ENCODE results near the gene ACHE.
"Not testable (repeated sequence)": the region's sequence is repeated elsewhere in the genome, so short reads cannot be mapped to it uniquely, and the experiment has no call there.

The ACHE gene

DNA sequence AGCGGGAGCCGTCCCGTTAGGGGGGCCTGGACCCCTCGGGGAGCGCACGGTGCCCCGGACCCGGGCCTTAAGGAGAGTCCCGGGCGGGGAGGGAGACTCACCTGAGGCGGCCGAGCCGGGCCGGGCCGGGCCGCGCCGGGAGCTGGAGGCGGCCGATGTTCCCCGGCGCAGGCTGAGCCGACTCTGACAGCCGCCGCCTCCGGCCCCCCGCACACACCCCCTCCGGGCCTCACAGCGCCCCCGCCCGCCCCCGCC, at the start of gene ACHE:
Gene ACHE, minus strand, starts transcription at position 188 of the 255 bp plus-strand sequence. CDS start 1,656 bp downstream, outside the sequence.
- no peak for DNase-seq

DNA sequence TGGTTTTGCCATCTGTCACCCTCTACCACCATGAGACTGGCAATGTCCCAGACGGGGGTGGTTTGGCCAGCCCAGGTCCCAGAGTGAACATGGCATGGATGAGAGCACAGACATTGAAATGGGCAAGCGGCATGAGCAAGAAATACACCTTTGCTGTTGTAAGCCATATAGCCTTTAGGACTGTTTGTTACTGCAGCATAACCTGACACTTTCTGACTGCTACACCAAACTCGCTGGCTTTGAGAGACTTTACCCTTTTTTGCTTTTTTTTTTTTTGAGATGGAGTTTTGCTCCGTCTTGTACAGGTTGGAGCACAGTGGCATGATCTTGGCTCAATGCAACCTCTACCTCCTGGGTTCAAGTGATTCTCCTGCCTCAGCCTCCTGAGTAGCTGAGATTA, 48.5 kb upstream of the ACHE start:
- DNase-seq: no peak

DNA sequence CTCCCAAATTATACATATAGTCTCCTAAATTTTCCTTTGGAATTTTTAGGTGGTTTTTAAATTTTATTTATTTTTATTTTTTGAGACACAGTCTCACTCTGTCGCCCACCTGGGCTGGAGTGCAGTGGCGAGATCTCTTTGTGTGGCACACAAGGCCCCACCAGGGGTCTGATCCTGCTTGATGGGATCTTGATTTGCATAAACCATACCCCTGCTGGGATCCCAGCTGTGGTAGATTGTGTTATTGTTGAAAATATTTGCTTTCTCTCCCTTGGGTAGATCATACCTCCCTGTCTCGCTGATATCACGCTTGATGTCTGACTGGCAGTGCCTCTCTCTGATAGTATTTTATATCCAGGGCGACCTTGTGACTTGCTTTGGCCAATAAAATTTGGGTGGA, 48.0 kb upstream of the ACHE start:
- DNase-seq: no peak

DNA sequence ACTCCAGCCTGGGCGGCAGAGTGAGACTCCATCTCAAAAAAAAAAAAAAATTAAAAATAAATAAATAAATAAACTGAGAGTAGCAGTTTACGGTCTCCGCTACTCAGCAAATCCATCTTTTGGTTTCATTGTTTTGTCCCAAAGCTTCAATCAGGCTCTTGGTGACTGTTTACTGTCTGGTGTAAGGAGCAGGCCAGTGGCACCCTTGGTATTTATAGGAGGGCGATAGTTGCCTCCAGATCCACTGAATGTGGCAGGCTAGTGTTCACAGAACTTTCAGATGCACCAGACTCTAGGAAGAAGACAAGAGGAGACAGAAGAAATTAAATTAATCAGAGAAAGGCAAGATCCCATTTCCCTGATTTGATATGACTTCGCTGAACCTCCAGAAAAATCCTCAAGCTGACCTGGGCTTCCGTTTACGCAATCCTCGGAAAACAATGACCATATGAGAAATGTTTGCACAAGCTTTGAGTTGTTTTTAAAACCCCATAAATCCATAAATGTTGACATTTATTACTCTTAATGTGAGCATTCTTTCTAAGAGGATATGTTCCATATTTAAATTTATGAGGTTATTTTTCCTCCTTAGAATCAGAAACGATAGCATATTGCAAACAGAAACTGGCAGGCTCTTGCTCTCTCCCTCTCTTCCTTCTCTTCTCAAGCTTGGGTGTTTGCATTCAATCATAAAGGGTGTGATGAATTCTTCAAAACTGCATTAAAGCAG, 46.5 kb upstream of the ACHE start:
- DNase-seq: peak; percentile 25

DNA sequence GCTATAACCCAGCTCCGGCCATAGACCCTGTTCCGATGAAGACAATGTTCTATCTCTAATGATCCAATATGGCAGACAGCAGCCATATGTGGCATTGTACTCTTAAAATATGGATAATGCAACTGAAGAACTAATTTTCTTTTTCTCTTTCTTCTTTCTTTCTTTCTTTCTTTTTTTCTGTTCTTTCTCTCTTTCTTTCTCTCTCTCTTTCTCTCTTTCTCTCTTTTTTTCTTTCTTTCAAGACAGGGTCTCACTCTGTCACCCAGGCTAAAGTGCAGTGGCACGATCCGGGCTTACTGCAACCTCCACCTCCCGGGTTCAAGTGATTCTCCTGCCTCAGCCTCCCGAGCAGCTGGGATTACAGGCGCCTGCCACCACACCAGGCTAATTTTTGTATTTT, 40.5 kb upstream of the ACHE start:
- not testable (repeated sequence) for DNase-seq

DNA sequence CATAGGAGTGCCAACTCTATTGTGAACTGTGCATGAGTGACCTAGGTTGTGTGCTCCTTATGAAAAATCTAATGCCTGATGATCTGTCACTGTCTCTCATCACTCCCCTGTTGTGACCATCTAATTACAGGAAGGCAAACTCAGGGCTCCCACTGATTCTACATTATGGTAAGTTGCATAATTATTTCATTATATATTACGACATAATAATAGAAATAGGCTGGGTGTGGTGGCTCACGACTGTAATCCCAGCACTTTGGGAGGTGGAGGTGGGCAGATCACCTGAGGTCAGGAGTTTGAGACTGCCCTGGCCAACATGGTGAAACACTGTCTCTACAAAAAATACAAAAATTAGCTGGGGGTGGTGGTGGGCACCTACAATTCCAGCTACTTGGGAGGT, 39.7 kb upstream of the ACHE start:
- DNase-seq: not testable (repeated sequence)

DNA sequence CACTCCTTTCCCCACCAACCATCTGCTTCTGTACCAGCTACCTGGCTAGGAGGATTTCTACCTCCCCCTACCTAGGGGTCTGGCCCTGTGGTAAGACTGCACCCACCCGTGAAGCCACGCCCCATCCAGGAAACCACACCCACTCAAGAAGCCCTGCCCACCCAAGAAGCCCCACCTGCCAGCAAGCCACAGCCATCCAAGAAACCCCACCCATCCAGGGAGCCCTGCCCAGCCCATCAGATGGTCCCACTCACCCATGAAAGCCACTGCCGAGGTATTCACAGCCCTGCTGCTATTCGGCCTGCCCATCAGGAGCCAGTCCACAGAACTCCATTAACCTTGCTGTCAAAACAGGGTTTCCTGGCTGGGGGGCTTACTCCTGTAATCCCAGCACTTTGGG, 38.0 kb upstream of the ACHE start:
- DNase-seq: no peak

DNA sequence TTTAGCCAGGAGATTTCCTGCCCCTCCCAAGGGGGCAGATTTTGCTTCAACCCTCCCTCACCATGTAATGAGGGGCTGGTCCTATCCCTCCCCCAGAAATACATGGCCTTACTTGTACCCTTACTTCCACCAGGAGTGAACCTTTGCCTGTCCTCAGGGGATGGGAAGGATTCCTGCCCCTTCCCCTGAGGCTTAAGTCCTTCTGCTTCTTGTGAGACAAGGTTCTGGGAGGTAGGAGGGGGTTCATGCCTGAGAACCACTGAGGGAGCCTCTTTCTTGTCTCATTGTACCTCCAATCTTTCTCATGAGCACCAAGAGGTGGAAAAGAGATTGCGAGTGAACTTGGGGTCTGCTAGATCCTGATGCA, 34.1 kb upstream of the ACHE start:
- no peak for DNase-seq

DNA sequence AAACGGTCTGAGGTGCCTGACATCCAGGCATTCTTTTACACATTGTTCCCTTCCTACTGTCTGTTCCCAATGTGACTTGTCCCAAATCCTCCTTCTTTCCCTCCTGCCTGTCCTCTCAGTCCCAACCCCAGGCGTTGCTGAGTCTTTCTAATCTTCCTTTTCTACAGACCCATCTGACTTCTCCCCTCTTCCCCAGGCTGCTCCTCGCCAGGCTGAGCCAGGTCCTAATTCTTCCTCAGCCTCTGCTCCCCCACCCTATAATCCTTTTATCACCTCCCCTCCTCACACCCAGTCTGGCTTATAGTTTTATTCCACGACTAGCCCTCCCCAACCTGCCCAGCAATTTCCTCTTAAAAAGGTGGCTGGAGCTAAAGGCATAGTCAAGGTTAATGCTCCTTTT, 27.9 kb upstream of the ACHE start:
- DNase-seq: not testable (repeated sequence)

DNA sequence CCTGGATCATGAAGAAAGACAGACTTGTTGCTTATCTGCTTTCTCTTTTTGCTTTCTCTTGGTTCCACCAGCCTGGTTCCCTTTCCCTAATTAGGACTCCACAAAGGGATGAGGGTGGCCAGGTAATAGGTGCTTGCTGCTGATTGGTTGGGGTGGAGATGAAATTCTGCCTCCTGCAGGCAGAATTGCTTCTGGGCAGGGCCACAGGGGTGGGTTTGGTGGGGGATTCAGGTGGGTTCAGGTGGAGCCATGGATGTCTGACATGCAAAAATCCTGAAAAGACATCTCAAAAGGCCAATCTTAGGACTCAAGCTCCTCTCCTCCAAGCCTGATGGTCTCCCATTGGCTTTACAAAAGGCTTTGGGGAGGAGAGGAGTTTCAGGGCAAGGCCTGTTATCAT, 25.4 kb upstream of the ACHE start:
- no peak for DNase-seq

DNA sequence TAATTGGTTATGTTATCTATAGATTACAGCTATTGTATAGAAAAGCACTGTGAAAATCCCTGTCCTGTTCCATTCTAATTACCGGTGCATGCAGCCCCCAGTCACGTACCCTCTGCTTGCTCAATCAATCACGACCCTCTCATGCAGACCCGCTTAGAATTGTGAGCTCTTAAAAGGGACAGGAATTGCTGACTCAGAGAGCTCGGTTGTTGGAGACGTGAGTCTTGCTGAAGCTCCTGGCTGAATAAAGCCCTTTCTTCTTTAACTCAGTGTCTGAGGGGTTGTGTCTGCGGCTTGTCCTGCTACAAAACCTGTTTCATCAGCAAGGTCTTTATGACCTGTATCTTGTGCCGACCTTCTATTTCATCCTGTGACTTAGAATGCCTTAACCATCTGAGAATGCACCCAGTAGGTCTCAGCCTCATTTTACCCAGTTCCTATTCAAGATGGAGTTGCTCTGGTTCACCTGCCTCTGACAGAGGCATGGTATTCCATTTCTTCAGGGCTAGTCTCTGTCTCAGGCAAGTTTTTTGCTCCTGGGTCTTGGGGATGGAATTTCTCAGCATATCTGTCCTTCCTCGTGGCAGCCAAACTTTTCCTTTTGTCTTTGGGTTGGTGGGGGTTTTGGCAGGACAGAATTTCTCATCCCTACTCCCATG, 24.2 kb upstream of the ACHE start:
- DNase-seq: not testable (repeated sequence)

DNA sequence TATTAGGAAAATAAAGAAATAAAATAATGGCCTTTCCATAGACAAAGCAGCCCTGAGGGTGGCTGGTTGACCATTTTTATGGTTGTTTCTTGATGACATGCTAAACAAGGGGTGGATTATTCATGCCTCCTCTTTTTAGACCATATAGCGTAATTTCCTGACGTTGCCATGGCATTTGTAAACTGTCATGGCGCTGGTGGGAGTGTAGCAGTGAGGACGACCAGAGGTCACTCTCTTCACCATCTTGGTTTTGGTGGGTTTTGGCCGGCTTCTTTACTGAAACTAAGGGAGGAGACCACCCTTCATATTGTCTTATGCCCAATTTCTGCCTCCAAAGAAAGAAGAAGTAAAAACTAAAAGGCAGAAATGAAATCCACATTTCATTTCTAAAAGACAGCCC, 23.6 kb upstream of the ACHE start:
- DNase-seq: not testable (repeated sequence)

DNA sequence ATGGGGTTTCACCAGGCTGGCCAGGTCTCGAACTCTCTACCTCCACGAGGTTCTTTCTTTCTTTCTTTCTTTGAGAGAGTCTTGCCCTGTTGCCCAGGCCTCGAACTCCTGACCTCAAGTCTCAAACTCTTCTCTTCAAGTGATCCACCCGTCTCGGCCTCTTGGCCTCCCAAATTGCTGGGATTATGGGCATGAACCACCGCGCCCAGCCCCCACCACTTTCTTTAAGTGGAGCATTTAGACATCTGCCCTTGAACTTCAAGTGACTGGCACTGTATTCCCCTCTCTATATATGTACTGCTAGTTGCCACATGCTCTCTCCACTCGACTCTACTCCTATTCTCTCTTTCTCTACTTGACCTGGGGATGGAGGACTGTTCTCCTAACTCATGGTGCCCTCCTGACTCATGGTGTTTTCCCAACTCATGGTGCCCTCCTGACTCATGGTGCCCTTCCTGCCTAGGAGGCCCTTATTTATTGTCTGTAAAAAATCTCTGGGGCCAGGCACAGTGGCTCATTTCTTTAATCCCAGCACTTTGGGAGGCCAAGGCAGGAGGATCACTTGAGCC, 19.3 kb upstream of the ACHE start:
- DNase-seq: no peak

DNA sequence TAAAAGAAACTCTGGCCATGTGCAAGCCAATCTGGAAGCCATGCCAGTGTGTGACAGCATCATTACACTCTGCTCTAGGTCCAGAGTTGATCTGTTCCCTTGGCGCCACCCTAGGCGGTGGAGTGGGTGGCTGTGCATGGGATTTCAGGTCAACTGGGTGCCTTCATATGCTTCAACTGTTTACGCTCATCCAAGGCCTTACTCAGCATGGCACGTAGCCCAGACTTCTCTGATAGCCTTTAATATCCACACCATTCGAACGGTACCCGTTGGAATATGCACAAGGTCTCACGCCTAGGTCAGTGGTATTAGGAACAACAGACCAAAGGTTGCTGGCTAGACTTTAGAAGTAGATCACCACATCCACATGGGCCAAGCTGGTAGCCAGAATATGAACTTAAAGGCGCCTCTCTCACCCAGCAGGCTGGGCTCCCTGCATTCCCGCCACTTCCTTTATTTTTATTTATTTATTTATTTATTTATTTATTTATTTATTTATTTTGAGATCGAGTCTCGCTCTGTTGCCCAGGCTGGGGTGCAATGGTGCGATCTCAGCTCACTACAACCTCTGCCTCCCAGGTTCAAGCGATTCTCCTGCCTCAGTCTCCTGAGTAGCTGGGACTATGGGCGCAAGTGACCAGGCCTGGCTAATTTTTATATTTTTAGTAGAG, 18.7 kb upstream of the ACHE start:
- no peak for DNase-seq

DNA sequence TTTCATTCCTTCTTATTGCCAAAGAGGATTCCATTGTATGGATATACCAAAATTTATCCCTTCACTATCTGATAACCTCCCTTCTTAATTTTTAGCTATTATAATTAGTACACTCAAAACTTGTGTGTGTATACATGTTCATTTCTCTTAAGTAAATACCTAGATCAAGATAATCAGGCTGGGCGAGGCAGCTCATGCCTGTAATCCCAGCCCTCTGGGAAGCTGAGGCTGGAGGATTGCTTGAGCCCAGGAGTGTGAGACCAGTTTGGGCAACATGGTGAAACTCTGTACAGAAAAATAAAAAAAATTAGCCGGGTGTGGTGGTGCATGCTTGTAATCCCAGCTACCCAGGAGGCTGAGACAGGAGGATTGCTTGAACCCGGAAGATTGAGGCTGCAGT, 15.8 kb upstream of the ACHE start:
- no peak for DNase-seq

DNA sequence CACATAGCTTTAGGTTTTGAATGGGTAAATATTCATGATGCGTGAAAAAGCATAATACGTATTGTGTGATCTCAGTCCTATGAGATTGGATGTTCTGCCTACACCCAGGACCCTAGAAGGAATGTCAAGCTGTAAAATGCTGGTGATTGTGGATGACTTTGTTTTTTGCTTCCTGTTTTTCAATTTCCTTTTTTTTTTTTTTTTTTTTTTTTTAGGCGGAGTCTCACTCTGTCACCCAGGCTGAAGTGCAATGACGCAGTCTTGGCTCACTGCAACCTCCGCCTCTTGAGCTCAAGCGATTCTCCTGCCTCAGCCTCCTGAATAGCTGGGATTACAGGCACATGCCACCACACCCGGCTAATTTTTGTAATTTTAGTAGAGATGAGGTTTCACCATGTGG, 14.8 kb upstream of the ACHE start:
- not testable (repeated sequence) for DNase-seq

DNA sequence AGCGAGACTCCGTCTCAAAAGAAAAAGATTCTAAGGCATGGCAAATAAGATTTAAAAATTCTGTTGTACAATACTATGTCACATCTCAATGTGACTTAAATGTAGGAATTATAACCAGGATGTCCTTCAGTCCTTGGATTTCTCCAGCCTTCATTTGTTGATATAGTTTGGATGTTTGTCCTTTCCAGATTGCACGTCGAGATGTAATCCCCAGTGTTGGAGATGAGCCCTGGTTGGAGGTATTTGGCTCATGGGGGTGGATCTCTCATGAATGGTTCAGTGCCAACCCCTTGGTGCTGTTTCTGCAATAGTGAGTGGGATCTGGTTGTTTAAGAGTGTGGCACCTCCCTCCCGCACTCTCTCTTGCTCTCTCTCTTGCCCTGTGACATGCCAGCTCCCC, 12.8 kb upstream of the ACHE start:
- no peak for DNase-seq

DNA sequence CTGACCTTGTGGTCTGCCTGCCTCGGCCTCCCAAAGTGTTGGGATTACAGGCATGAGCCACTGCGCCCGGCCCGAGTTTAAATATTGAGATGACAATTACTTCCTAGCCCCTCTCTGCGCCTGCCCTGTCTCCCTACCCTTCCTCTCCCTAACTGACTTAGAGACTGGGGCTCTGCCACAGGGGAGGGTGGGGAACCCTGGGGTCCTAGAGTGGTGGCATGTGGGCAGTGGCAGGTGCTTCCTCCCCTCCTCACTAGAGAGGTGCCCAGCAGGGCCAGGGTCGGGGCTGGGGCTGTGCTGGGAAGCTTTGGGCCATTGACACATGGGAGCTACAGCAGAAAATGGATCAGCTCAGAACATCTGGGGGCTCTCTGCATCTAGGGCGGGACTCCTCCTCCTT, 7.0 kb upstream of the ACHE start:
- no peak for DNase-seq

DNA sequence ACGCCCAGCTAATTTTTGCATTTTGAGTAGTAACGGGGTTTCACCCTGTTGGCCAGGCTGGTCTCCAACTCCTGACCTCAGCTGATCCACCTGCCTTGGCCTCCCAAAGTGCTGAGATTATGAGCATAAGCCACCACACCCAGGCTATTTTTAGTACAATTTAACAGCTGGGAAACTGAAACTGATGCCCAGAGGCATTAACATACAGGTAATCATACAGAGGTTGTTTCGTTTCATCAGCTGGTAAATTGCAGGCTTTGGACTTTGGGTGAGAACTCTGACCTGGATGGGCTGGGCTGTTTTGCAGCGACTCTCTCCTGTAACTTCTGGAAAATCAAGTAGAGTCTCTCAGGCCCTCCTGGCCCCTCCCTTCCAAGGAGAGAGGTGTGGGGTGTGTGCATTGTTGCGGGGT, 6.2 kb upstream of the ACHE start:
- DNase-seq: no peak

DNA sequence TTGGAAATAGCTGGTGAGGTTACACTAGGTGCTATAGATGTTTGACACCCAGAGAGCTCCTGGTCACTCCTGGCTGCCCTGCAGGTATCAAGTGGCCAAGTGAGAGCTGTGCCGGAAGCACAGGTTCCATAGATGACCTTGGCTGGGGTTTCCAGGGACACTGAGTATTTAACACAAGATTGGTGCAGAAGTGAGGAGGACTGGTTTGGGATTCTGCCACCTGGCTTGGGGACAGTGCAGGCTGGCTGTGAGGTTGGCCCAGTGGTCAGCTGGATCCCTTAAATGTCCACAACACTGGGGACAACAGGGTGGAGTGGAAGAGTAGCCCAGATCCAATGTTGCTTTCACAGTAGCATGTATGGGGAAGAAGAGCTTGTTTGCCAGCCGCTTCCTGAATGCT, 5.3 kb upstream of the ACHE start:
- DNase-seq: no peak

DNA sequence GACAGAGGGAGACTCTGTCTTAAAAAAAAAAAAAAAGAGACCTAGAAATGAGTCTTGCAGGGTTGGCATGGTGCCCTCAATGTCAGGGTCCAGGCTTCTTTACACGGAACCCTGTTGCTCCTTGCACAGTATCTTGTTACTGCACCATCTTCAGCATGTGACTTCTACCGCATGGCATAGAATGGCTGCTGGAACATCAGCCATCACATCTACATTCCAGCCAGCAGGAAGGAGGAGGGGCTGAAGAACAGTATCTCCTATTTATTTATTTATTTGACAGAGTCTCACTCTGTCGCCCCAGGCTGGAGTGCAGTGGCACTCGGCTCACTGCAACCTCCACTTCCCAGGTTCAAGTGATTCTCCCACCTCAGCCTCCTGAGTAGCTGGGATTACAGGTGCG, 3.7 kb upstream of the ACHE start:
- DNase-seq: no peak

DNA sequence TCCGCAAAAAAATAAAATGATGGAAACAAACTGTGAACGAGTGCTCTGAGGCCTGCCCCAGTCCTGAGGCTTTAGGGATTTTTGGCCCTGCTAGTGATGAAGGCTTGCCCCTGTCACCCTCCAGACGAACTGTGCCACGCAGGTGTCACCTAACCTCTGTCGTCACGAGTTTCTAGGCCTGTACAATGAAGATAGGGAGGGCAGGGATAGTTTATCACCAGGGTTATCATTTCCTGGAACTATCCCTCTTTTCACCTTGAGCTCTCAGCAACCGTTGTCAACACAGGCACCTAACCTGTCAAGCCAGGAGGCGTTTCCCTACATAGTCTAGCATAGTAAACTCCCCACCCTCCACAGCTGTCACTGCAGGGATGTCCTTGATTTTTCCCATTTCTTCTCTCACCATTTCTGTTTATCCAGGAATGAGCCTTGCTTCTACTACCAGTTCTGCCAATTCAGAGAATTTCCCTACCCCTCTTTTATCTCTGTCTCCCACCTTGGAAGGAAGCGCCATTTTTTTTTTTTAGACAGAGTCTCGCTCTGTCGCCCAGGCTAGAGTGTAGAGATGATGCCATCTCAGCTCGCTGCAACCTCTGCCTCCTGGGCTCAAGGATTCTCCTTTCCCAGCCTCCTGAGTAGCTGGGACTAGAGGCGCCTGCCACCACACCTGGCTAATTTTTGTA, 2.2 kb upstream of the ACHE start:
- no peak for DNase-seq

DNA sequence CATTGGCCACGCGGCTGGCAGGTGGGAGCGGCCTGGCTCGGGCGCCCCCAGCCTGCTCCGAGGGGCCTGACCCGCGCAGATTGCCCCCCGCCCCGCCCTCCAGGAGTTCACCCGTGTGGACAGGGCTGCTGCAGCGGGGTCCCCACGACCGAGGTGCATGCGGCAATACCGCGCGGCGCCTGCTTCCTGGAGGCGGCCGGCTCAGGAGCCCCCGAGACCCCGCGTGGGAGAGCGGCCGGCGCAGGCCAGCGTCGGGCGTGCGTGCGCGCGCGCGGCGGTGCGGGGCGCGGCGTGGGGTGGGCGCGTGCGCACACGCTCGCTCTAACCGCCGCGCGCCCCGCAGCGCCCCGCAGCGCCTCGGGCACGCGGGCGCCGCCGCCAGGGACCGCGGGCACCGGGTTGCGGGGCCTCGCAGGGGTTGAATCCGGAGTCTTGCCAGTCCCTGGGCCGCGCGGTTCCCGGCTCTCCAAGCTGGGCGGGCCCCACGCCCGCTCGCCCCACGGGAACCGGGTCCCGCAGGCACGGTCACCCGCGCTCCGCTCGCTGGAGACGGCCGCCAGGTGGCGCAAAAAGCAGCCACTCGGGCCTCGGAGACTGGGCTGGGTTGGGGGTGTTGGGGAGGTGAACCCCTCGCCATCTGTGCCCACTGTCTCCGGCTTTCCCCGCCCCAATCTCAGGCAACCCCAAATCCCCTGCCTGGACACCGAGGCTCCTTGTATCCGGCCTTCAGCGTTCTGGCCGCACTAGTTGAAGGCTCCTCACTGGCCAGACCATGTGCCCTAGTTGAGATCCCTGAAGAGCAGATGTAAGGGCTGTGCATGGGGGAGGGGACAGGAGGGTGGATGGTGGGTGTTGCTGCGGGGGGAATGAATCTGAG, 1.3 kb upstream of the ACHE start:
- no peak for DNase-seq
